ENCODE measurements around the gene NUDT16.

Gene NUDT16

GRCh38 chr3:131386429-131387165, 5.0 kb downstream of the NUDT16 start:
- no peak for DNase-seq (ENCODE audit: low read depth, low spot score)

- DNase-seq (ENCODE audit: low read depth, low spot score): no peak
These were observed 6.4 kb downstream of the NUDT16 start for GRCh38 chr3:131387796-131388489.

DNA sequence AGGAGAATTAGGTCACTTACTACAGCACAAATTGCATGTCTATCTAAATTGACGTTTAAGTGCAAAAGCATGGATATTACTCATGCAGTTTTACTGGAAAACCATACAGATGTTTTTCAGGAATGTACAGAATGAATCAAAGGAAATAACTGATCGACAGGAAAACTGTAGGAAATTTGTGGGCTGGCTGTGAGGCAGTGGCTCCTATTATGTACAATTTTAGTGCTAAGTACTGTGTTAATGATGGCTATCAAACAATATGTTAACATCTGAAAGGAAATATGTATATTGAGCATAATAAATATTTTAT, 6.9 kb downstream of the NUDT16 start:
- DNase-seq (ENCODE audit: low read depth, low spot score): no peak

DNA sequence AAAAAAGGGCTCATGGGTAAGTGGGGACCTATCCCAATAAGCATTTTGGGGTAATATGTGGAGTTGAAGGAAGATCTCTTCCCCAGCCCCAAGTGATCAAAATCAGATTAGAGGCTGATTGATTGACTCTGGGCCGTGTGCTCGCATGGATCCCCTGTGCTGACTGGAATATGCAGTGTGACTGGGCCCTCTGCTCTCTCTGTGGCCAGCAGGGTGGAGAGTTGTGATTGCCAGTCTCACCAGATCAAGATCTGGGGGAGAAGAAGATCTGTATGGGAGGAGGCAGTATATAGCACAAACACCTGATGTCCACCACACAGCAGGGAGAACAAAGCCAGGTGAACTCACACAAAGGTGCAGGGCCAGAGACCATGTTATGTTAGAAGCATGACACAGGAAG, 8.8 kb downstream of the NUDT16 start:
- no peak for DNase-seq (ENCODE audit: low read depth, low spot score)

DNA sequence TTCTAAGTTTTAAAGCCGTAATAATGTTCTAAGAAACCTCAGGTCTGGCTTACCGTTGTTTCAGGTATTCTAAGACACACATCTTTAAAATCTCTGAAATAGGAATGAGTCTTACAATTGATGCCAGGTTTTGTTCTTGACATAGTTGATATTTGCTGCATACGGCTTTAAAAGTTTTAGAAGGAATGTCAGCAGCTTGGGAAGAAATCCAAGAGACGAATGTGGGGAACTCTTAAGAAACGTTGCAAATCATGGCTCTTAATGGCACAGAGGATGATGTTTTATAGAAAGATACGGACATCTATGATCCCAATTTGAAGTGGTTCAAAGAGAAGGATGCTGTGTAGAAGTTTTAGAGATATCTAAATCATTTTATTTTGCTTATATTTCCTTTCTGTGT, 11.5 kb downstream of the NUDT16 start:
- no peak for DNase-seq (ENCODE audit: low read depth, low spot score)

GRCh38 chr3:131393868-131394267, 12.3 kb downstream of the NUDT16 start:
- DNase-seq (ENCODE audit: low read depth, low spot score): no peak

- no peak for DNase-seq (ENCODE audit: low read depth, low spot score)
These were observed 12.8 kb downstream of the NUDT16 start for GRCh38 chr3:131394400-131394799.

DNA sequence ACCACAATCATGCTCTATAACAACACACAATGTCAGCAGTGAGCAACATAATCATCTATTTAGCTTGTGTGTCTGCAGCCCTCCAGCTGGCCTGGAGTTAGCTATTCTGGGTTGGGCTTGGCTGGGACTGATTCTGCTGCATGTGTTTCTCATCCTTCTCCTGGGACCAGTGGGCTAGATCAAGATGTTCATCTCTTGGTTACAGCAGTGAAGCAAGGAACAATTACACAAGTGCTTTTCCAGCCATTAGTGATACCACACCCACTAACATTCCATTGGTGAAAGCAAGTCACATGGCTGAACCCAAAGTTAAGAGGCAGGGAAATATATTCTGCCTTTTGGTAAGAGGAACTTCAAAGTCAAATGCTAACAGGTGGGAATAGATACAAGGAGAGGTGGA, 14.6 kb downstream of the NUDT16 start:
- DNase-seq (ENCODE audit: low read depth, low spot score): no peak

DNA sequence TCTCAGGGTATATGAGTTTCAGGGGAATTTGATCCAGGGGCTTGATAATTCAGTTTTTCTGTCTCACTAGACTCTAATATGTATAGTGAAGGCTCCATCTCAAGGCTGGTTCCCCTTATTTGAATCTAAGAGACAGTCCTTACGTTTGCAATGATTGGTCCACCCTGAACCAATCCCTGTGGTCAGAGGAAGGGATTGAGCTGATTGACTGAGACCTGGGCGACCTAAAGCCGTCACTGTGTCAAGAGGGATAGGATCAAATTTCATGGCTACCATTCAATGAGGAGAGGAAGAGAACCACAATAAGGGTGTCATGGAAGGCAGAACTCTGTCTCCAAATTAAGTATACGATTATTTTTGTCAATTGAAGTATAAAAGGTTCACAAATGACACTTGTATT, 16.3 kb downstream of the NUDT16 start:
- no peak for DNase-seq (ENCODE audit: low read depth, low spot score)

GRCh38 chr3:131401978-131402377, 20.4 kb downstream of the NUDT16 start:
- DNase-seq (ENCODE audit: low read depth, low spot score): no peak

DNA sequence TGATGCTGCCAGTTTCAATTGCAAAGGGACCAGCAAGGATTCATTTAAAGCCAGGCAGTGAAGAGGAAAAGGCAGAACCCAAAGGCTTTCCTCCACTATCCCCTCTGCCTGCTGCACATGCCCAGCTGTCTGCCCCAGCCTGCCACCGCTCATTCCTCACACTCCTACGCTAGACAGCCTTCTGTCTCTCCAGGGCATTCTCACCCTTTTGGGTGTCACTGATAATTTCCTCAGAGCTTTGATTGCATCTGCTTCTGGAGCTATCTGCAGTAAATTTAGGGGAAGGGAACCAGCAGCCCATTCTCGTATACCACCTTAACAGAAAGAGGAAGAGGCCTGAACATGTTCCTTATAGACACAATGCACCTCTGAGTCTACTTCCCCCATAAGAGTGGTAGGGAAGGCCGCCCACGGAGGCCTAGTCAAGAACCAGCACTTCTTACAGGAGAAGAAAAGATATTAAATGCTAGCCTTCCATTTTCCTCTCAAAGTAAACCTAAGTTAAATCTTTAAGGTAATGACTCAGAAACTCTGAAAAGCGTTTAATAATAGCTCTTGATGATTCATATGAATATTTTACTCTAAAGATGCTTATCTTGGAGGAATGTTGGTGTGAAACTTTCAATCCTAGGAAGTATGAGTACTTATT, 20.9 kb downstream of the NUDT16 start:
- no peak for DNase-seq (ENCODE audit: low read depth, low spot score)

DNA sequence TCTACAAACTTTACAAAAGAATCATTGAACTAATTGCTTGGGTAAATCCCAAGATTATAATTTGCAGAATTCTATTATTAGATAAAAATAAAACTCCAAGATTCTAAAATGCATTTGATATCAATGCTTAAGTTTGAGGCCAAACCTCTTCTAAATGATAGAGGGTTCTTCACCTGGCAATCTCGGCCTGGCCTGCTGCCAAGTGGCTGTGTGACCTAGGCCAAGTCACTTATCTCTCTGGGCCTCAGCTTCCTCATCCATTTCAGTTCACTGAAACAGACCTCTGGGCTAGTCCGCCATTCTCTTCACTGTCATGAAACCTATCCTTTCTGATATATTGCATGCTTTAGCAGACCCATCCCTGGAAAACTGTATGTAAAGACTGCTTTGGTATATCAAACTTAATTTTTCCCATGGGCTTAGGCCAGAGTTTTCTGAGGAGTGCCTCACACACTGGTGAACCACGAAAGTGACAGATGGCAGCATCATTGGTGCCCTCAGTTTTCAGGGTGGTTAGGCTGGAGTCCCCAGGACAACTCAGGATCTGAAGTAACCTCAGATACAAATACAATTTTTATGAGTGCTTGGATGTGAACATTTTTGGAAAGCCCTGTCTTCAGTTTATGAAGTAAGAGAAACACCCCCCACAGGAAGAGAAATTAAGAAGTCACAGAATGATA, 21.8 kb downstream of the NUDT16 start:
- DNase-seq (ENCODE audit: low read depth, low spot score): no peak

DNA sequence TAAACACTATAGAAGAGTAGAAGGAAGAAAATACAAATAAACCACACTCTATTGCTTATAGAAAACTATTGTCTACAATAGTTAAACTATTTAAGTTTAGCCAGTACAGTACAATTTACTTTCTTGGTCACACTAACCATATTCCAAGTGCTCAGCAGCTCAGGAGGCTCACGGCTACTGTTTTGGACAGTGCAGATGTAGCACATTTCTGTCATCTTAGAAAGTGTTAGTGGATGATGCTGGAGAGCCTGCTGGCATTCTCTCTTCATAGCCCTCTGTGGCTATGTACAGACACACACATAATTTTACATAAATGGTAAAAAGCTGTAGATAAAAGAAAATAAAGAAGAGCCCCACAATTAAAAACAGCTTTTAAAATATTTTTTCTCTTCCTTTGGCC, 23.8 kb downstream of the NUDT16 start:
- no peak for DNase-seq (ENCODE audit: low read depth, low spot score)

DNA sequence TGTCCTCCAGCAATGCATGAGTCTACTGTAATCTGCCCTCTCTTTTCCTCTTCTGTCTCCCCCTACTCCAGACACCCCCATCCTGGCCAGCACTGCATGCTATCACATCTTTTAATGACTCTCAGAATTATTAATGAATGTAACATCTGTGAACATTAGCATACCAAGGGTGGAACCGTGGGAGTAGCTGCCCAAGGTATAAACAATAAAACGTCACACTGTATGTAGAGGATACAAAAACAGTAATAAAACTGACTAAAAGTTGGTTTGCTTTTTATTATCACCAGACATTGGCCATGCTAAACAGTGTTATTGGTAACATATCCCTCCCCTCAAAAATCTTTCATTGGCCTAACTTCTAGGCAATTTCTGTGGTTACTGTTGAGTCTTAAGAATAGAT, 24.7 kb downstream of the NUDT16 start:
- no peak for DNase-seq (ENCODE audit: low read depth, low spot score)

DNA sequence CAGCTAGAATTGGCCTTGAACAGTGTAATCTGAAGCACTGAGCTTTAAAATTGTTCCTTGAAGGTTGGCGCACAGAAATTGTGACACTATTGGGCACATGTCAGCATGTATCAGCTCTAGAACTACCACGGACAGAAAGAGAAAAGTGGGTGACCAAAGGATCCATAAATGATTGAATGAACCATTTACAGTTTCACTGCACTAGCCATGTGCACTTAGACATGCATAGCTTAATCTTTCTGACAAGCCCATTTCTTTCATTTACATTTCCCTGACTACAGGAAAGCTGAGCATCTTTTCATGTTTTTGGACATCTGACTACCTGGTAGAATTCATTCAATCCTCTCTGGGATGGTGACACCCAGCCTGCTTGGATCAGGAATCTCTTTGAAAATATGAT, 36.2 kb downstream of the NUDT16 start:
- no peak for DNase-seq (ENCODE audit: low read depth, low spot score)

GRCh38 chr3:131421301-131421700, 39.7 kb downstream of the NUDT16 start:
- no peak for DNase-seq (ENCODE audit: low read depth, low spot score)

DNA sequence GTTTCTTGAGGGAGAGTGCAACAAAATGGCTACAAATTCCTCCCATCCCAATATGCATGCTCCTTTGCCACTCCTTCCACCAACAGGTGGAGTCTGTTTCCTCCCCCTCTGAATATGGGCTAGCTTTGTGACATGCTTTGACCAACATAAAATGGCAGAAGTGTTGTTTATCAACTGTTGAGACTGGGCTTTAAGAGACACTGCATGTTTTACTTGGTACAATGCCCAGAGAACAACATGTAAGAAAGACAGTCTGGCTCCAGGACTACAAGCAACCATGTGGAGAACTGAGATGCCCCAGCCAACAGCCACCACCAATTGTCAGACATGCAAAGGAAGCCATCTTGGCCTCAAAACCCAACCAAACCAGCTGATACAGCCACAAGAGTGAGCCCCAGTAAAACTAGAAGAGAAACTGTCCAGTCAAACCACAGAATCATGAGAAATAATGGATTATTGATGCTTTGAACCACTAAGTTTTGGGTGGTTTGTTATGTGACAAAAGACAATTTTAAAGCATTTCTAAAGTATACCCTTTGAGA, 40.5 kb downstream of the NUDT16 start:
- DNase-seq (ENCODE audit: low read depth, low spot score): no peak

- DNase-seq (ENCODE audit: low read depth, low spot score): no peak
These were observed 45.7 kb downstream of the NUDT16 start for GRCh38 chr3:131427226-131427625.

DNA sequence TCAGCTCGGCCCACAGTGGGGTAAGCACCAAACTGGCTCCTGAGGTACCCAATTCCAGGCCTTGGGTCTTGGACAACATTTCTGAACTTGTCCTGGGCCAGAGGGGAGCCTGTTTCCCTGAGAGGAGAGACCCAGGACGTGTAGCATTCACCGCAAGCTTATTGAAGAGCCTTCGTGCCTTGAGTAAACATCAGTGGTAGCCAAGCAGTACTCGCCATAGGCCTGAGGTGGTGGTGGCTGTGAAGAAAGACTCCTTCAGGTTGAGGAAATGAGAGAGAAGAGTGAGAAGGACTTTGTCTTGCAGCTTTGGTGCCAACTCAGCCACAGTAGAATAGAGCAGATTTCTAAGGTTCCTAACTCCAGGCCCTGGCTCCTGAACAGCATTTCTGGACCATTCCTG, 50.2 kb downstream of the NUDT16 start:
- no peak for DNase-seq (ENCODE audit: low read depth, low spot score)

DNA sequence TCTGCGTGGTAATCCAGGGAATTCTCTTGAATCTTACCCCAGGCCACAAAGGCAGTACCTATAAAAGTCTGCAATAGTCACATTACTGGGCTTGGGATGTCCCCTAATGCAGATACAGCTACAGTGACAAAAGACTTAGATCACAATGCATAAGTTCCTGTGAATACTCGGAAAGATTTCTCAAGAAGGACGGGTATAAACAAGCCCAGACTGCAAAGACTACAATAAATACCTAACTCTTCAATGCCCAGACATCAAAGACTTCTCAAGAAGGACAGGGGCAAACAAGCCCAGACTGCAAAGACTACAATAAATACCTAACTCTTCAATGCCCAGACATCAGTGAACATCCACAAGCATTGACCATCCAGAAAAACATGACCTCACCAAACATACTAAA, 50.9 kb downstream of the NUDT16 start:
- no peak for DNase-seq (ENCODE audit: low read depth, low spot score)

DNA sequence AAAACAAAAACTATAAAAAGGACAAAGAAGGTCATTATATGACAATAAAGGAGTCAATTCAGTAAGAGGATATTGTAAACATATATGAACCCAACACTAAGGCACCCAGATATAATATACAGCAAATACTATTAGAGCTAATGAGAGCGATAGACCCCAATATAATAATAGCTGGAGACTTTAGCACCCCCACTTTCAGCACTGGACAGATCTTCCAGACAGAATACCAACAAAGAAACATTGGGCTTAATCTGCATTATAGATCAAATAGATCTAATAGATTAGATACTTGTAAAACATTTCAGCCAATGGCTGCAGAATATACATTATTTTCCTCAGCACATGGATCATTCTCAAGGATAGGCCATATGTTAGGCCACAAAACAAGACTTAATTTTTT, 53.4 kb downstream of the NUDT16 start:
- no peak for DNase-seq (ENCODE audit: low read depth, low spot score)

Measured in brain pericyte (primary cell).